LNCAP (cell line): ENCODE measurements around the gene PIP5KL1.

ENCODE experiments used
- TF ChIP-seq, protein P1 (sequence below): fragments of 450-650 bp; IDR thresholded peaks from 2 replicates; pipeline ENCODE4 v1.5.1; 2017; ENCODE audit warnings: mild to moderate bottlenecking

Gene PIP5KL1

DNA sequence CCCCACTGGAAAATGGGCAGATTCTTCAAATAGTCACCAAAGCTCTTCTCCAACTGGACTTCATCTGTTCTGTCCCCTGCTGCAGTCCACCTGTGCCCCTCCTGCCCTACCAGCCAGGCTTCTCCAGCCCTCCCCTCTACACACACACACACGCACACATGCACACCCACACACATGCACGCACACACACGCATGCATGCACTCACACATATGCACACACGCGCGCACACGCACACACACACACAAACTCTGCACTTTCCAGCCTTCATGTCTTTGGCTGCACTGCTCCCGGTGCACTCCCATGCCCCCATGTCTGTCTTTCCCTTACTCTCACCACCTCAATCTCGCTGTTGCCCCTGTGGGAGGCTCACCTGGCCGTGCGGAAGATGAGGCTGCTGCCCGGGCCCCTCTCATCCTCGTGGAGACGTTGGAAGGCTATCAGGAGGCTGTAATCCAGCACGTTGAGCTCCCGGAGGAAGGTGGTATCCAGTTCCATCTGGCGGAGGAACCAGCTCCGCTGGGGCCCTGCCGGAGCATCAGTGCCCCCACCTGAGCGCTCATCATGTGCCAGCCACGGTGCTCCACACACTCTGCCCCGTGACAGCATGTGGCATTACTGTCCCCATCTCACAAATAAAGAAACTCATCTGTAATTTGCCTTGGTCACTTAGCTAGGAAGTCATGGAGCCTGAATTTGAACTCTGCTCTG is 5.7 kb downstream of the PIP5KL1 start:
- TF ChIP-seq, protein P1, sequence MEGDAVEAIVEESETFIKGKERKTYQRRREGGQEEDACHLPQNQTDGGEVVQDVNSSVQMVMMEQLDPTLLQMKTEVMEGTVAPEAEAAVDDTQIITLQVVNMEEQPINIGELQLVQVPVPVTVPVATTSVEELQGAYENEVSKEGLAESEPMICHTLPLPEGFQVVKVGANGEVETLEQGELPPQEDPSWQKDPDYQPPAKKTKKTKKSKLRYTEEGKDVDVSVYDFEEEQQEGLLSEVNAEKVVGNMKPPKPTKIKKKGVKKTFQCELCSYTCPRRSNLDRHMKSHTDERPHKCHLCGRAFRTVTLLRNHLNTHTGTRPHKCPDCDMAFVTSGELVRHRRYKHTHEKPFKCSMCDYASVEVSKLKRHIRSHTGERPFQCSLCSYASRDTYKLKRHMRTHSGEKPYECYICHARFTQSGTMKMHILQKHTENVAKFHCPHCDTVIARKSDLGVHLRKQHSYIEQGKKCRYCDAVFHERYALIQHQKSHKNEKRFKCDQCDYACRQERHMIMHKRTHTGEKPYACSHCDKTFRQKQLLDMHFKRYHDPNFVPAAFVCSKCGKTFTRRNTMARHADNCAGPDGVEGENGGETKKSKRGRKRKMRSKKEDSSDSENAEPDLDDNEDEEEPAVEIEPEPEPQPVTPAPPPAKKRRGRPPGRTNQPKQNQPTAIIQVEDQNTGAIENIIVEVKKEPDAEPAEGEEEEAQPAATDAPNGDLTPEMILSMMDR: no peak

DNA sequence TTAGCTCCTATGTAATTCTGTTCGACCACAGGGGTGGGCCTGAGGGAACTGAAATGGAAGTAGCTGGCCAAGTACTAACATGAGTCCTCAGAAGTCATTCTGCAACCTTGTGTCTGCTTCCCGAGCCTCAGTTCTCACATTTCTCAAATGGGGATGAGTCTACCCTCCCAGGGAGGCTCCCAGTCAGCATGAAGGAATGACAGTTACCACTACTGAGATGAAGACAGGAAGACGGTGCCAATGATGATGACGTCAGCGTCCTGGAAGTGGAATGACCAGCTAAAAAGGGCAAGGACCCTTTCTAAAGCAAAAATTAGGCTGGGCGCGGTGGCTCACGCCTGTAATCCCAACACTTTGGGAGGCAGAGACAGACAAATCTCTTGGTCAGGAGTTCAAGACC is 6.8 kb downstream of the PIP5KL1 start:
- TF ChIP-seq, protein P1: no peak

DNA sequence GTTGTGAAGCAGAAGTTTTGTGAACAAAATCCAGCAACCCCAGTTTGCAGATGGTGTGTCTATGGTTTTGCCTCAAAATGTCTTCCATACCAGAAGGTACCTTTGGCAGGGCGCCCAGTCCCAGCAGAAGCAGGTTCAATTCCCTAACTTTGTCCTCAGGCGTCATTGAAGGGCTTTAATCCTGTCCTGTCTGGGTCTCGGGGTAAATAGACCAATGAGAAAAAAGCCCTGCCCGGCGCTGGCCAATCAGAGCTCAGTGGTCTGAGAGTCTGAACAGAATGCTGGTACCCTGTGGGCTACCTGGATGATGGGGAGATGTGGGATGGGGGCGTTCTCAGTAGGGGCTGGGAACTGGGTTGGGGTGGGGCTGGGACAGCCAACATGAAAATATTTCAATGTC is 7.5 kb downstream of the PIP5KL1 start:
- TF ChIP-seq, protein P1: no peak

DNA sequence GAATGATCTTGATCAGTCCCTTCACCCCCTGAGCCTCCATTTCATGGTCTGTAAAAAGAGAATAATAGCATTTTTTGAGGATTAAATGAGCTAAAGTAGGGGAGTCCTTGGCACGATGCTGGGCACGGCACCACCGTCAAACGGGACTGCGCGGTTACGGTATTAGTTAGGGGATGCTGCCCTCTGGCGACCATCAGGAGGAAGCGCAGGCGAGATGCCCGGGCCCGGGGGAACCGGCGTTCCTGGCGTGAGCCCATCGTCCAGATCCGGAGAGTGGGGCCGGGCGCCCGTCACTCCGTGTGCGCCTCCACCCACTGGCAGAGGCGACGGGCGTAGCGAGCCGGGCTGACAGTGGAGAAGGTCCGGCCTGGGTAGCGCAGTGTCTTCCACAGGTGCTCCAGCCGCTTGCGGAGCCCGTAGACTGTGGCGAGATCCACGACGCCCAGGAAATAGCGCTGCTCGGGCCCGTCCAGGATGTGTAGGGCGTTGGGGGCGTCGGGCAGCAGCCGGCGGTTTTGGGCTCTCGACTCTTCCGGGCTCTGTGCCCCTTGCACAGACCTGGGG is 8.9 kb downstream of the PIP5KL1 start:
- TF ChIP-seq, protein P1: peak; percentile 93

DNA sequence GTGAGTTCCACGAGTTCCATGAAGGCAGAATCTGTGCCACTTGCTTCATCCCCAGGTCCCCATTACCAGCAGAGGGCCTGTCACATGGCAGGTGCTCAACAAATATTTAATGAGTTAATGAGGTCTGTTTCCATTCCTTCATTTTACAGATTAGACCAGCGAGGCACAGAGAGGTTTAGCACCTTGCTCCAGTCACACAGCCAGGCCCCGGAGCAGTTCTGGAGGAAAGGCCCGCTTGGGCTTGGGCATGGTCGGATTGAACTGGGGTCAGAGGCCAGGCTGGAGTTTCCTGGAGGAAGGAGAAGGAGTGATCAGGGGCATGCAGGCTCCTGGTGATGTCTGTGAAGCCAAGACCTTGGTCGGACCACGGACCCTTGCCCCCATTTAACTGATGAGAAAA is 9.8 kb downstream of the PIP5KL1 start:
- TF ChIP-seq, protein P1: no peak

DNA sequence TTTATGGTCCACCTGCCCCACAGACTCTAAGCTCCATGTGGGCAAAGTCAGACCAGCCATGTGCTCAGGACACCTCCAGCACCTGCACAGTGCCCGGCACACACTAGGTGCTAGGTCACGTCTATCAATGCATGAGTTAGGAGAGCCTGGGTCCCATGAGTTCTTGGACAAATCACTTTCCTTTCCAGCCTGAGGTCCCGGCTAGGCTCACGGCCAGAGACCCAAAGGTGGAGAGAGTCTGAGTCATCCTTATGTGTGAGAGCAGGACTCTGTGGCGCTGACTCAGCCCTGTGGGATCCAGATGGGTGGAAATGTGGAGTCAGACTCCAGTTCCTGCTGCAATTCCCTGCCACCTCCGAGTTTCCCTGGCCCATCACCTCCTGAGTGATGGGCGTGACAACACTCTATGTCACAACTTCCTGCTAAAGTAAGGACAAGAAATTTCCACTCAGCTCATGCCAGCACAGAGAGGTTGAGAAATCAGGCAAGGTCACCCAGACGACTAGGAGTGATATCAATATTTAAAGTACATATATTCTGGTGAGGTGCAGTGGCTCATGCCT is 11.2 kb downstream of the PIP5KL1 start:
- TF ChIP-seq, protein P1: no peak

DNA sequence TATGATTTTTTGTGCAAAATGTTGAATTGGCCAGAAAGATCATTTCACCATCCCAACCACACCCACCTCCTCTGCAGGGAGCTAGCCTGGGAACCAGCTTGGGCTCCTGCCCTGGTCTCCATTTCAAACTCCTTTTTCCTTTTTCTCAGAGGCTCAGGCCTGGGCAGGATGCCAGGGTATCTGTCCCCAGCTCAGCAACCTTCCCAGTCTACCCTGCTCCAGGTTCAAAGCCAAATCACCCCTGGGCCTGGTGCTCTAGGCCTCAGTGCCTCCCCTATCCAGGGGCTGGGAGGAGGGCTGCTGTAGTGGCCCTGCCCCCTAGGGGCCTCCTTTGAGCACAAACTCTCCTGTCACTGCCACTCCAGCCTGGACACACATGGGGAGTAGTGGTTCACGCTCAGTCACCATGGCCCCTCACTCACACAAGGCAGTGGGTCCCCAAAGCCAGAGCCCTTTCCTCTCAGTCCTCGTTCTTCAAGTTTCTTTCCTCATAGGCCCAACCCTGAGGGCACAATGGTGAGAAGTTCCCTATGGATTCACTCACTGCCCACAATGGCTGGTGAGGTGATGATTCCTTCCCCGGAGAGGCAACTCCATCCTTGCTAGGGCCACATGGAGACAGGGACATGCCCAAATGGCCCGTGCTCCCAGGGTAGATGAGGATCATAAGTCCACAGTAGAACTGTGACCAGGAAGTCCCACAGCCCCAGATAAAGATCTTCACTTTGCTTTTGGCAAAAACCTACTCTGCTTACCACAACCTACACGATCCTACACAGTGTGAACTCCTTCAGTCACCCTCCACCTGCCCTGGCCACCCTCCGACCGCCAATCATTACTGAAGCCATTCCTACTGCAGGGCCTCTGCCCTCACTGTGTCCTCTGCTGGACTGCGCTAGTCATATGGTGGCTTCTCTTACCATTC is 12.1 kb downstream of the PIP5KL1 start:
- TF ChIP-seq, protein P1: no peak
